Subcutaneous adipose tissue (tissue), 4 donors: ENCODE measurements around the gene IFIT3. TPM values are rescaled to one million over a fixed set of nuclear protein-coding genes. Genes with fewer than 3 reads are reported as not detected.

Source experiments
- total RNA-seq, 4 donors: library from RNA; depleted of rRNA; stranded (reverse); fragments of >200 nt; gene quantifications; one replicate each; pipeline ENCODE4 v1.1.0, GENCODE V29; 2016
- TF ChIP-seq, protein P1 (sequence below): fragments of 450-650 bp; IDR thresholded peaks from one replicate; pipeline ENCODE4 v1.5.1; 2016; ENCODE audit warnings: low read depth, mild to moderate bottlenecking, control low read depth, antibody characterized with exemption, moderate library complexity

The IFIT3 gene
- total RNA-seq, 4 donors from 2014 or later: 8.2 to 46.3 (median 27.6) TPM

DNA sequence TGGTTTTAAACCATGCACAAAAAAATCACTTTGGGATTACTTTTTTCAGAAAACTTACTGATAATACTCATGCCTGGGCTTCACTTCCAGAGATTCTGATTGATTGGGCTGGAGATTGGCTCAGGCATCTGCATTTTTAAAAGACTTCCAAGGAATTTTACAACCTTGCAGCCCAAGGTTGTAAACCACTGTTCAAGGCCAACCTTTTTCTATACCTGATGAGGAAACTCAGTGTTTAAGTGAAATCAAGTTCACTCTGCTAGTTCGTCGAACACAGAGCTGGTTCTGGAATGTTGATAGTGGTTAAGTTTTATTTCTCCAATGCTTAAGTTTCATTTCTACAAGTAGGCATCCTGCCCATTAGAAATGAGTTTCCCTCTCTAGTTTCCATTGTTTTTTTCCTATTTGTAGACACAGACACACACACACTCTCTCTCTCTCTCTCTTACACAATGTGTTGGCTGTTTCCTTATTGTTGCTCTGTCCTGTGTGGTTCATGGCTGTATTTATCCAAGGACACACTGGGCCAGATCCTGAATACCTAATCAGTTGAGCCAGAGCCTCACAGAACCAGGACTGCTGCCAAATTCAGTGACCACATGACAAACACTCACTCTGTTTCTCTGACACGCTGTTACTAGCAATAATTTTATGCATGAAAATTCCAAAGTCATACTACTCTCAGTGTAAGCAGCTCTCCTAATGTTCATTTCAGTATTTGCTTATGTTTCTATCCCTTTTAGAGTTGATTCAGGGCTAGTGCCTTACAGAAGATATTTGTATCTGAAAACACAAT lies 46.3 kb downstream of the IFIT3 start:
- TF ChIP-seq, protein P1, sequence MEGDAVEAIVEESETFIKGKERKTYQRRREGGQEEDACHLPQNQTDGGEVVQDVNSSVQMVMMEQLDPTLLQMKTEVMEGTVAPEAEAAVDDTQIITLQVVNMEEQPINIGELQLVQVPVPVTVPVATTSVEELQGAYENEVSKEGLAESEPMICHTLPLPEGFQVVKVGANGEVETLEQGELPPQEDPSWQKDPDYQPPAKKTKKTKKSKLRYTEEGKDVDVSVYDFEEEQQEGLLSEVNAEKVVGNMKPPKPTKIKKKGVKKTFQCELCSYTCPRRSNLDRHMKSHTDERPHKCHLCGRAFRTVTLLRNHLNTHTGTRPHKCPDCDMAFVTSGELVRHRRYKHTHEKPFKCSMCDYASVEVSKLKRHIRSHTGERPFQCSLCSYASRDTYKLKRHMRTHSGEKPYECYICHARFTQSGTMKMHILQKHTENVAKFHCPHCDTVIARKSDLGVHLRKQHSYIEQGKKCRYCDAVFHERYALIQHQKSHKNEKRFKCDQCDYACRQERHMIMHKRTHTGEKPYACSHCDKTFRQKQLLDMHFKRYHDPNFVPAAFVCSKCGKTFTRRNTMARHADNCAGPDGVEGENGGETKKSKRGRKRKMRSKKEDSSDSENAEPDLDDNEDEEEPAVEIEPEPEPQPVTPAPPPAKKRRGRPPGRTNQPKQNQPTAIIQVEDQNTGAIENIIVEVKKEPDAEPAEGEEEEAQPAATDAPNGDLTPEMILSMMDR: no peak

DNA sequence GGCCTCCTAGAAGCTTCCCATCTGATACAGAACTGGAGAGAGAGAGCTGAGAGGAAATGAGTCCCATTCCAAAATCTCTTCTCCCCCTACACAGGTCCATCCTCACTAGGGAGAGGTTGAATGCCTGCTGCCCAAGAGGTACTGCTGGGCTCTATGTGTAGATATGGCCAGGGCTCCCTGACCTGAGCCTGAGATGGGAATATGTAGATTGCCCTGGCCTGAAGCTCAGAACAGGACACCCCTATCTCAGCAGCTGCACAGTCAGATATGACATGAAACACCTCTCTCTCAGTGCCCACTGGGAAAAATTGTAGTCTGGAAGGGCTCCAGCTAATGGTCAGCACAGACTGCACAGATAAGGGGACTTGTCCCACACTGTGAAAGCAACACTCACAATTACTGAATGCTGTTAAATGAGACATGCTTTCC lies 46.9 kb downstream of the IFIT3 start:
- TF ChIP-seq, protein P1: no peak

DNA sequence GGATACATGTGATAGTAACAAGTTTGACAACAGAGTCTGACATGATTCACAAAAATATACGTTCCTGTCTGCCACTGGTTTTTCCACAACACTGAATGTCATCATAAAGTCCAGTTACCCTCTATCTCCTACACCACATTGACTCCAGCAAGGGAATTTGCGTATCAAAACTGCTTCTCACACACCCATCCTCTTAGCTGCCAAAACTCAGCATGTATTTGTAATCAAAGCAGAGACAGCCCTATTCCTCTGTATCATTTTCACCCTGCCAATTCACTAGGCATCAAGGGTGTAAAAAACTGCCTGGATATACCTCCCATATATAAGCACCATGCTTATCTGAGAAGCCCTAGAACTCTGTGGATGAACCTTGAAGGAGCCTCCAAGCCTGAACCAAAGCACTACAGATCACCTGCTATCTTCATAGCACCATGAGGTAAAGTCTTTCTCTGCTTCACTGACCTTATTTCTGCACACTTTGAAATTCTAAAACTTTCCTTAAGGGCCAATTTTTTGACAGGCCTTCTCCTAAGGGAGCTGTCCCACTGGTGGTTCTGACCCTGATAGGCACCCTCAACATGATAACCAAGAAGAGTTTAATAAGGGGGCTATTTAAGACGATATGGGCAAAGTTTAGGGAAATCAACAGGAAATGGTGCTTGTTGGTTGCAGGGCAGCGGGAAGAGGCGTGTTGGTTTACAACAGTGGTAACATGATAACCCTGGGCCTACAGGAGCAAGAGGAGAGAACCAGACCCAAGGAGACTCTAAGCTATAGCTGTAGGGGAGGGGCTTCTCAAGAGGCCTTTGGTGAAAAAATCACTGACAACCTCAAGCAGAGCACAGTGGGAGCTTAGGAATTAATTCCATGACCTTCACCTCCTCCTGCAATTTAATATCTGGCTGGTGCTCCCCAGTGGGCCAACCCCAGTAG lies 50.2 kb downstream of the IFIT3 start, which contains the start of gene IFIT1B:
Gene IFIT1B (plus strand): TSS at position 352 of the 933 bp plus-strand sequence. CDS start 80 bp downstream, at position 432.
- TF ChIP-seq, protein P1: no peak

DNA sequence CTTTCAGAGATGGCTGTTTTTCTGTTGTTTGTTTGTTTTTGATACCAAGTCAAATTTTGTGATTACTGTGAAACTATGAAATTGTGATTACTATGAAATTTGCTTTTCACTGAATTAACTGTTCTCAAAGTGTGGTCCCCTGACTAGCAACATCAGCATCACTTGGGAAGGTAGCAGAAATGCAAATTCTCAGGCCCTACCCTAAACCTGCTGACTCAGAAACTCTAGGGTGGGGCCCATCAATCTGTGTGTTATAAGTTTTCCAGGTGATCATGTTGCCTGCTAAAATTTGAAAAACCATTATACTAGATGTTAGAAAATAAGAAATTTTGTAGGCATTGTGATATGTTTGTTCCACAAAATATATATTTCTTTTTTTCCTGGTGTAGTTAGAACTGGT lies 51.3 kb downstream of the IFIT3 start:
- TF ChIP-seq, protein P1: no peak

DNA sequence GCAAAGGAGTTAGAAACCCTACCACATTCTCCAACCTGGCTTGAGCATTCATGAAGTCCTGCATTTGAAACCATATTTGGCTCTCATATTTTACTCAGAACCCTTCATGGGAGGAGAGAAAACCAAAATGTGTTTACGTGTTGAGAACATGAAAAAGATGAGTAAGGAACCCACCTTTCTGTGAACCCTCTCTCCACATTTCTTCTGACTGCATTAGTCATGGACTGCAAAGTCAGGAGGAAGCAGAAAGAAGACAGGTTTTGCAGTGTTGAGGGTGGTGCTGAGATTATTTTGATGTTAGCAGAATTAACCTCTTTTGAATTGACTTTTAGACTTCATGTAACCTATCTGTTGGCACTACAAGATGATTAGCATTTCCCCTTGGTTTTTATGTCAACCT lies 55.0 kb downstream of the IFIT3 start:
- TF ChIP-seq, protein P1: no peak

DNA sequence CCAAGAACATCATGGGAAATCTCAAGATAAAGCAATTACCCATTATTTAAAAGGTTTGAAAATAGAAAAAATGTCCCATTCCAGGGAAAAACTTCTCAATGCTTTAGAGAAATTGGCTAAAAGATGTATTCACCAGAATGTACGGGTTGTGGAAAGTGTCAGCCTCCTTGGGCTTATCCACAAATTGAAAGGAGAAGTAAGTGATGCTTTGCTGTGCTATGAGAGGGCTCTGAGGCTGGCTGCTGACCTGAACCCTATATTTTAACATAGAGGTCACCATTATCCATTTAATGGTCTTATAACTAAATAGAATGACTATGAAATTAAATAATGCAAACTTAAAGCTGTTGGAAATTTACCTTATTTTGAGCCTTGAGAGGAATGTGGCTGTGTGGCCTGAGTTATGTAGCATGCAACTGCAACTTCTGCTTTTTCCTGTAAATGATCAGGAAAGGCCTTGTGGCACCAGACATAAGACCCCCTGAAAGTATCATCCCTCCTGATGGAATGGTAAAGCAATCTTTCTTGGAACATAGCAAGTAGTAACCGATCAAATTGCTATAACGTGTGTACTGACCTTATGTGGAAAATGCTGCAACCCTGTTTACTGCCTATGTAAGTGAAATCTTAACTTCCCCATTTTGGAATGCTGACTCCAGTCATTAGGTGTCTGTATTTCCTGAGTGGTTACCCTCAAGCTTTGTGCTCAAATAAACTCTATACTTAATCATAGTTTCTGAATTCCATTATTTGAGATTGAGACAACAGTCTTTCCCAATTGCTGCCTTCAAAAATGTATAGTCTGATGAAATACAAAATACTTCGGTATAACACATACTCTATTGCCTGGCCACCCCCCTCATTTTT lies 56.9 kb downstream of the IFIT3 start:
- TF ChIP-seq, protein P1: no peak
